Ascending aorta (tissue), 2 donors: ENCODE data around the gene AR. TPM values are rescaled to one million over a fixed set of nuclear protein-coding genes. Genes with fewer than 3 reads are reported as not detected.
A peak's percentile ranks its signal among the peaks of the same experiment; 100 is the strongest.

Experiments used
- DNase-seq, 2 donors: peaks; one replicate each; pipeline ENCODE4 v3.0.0-alpha.2; 2019; ENCODE audit warnings: low spot score in 2 of 2
- H3K27ac ChIP-seq, 2 donors: fragments of 200-600 bp; sonication (generic); one replicate each; pipeline ENCODE4 v1.5.1; 2016 to 2017; ENCODE audit warnings: mild to moderate bottlenecking in 1 of 2
- H3K27me3 ChIP-seq: fragments of 200-600 bp; sonication (generic); one replicate; pipeline ENCODE4 v1.5.1; 2017
- H3K36me3 ChIP-seq, 2 donors: fragments of 200-600 bp; sonication (generic); one replicate each; pipeline ENCODE4 v1.5.1; 2016
- H3K4me1 ChIP-seq, 2 donors: fragments of 200-600 bp; sonication (generic); one replicate each; pipeline ENCODE4 v1.5.1; 2016 to 2017; ENCODE audit warnings: mild to moderate bottlenecking in 1 of 2
- H3K4me3 ChIP-seq, 2 donors: fragments of 200-600 bp; sonication (generic); one replicate each; pipeline ENCODE4 v1.5.1; 2016 to 2017; ENCODE audit warnings: mild to moderate bottlenecking in 1 of 2
- H3K9me3 ChIP-seq, 2 donors: fragments of 200-600 bp; sonication (generic); one replicate each; pipeline ENCODE4 v1.5.1; 2016
- CTCF ChIP-seq, 3 experiments: fragments of 200-600 bp in 2 of 3; fragments of 450-650 bp in 1 of 3; sonication (generic) in 2 of 3; IDR thresholded peaks; one replicate each; pipeline ENCODE4 v1.5.1; 2016 to 2019; ENCODE audit warnings: antibody characterized with exemption in 3 of 3, mild to moderate bottlenecking in 1 of 3, moderate library complexity in 1 of 3
- intact Hi-C: fragments of 100-400 bp; cut with DNase I; formaldehyde crosslinking; loops from one replicate; pipeline ENCODE4 v1.15.1; 2023
- total RNA-seq: library from RNA; depleted of rRNA; stranded (reverse); fragments of >200 nt; gene quantifications from one replicate; pipeline ENCODE4 v1.1.0, GENCODE V29; 2016

AR gene
- total RNA-seq, 1 donor from 2014 or later = 16.3 TPM

- TF ChIP-seq CTCF (IDR thresholded peaks at IDR 0.05) = no peak
- no peaks in the 10 kb centered on the region for H3K36me3 ChIP-seq
- intact Hi-C loops = loop anchor here (5.0 to 10.0 kb wide), 2 partner anchors 238 to 951 kb away; partner anchors contain the start of gene YIPF6
- H3K4me3 ChIP-seq = peak overlapping the region; percentile 42 to 68
- H3K4me1 ChIP-seq = no peaks in the 10 kb centered on the region
- no peaks in the 10 kb centered on the region for H3K9me3 ChIP-seq
- no peak for DNase-seq
- peak overlapping the region; percentile 79 for H3K27ac ChIP-seq
- no peaks in the 10 kb centered on the region for H3K27me3 ChIP-seq
Observed at GRCh38 chrX:67546496-67547423, 2.9 kb downstream of the AR start.

GRCh38 chrX:67555578-67556203 is 11.9 kb downstream of the AR start:
- peak; percentile 24 to 74 (median 54) for TF ChIP-seq CTCF (IDR thresholded peaks at IDR 0.05)
- Histone ChIP-seq H3K4me1 (no peaks in the 10 kb centered on the region), H3K36me3 (no peaks in the 10 kb centered on the region), H3K27me3 (no peaks in the 10 kb centered on the region), H3K4me3 (no peak overlapping the region), H3K9me3 (no peaks in the 10 kb centered on the region), H3K27ac (no peak overlapping the region)
- DNase-seq = no peak
- intact Hi-C loops = no loop called here

- intact Hi-C loops = no loop called here
- H3K4me1 ChIP-seq = no peaks in the 10 kb centered on the region
- no peaks in the 10 kb centered on the region for H3K36me3 ChIP-seq
- H3K27me3 ChIP-seq = no peaks in the 10 kb centered on the region
- no peaks in the 10 kb centered on the region for H3K9me3 ChIP-seq
- H3K4me3 ChIP-seq = no peak overlapping the region
- DNase-seq = no peak
- TF ChIP-seq CTCF (IDR thresholded peaks at IDR 0.05) = no peak
- H3K27ac ChIP-seq = no peak overlapping the region
Observed at GRCh38 chrX:67558267-67558666, 14.4 kb downstream of the AR start.

GRCh38 chrX:67563469-67564448 is 19.9 kb downstream of the AR start:
- TF ChIP-seq CTCF (IDR thresholded peaks at IDR 0.05) = no peak
- Histone ChIP-seq H3K27ac (peak overlapping the region; percentile 55 to 58), H3K4me3 (peak overlapping the region in 1 of 2 donors; percentile 5), H3K9me3 (no peaks in the 10 kb centered on the region), H3K36me3 (no peaks in the 10 kb centered on the region), H3K4me1 (peaks cover 0 to 5% of the 10 kb centered on the region in 2 donors), H3K27me3 (no peaks in the 10 kb centered on the region)
- intact Hi-C loops = no loop called here
- DNase-seq = peak in 1 of 2 donors; percentile 65

GRCh38 chrX:67564475-67564874 is 20.7 kb downstream of the AR start:
- Histone ChIP-seq H3K4me1 (peaks cover 0 to 5% of the 10 kb centered on the region in 2 donors), H3K4me3 (no peak overlapping the region), H3K9me3 (no peaks in the 10 kb centered on the region), H3K27me3 (no peaks in the 10 kb centered on the region), H3K36me3 (no peaks in the 10 kb centered on the region), H3K27ac (peak overlapping the region; percentile 55 to 58)
- no peak for DNase-seq
- no peak for TF ChIP-seq CTCF (IDR thresholded peaks at IDR 0.05)
- intact Hi-C loops = no loop called here
